ENCODE measurements around the gene ZBTB16.

The ZBTB16 gene

GRCh38 chr11:114176321-114176720, 116.8 kb downstream of the ZBTB16 start:
- no peak for DNase-seq (ENCODE audit: low read depth in 1 of 2, low spot score in 1 of 2)
- TF ChIP-seq, protein P1, sequence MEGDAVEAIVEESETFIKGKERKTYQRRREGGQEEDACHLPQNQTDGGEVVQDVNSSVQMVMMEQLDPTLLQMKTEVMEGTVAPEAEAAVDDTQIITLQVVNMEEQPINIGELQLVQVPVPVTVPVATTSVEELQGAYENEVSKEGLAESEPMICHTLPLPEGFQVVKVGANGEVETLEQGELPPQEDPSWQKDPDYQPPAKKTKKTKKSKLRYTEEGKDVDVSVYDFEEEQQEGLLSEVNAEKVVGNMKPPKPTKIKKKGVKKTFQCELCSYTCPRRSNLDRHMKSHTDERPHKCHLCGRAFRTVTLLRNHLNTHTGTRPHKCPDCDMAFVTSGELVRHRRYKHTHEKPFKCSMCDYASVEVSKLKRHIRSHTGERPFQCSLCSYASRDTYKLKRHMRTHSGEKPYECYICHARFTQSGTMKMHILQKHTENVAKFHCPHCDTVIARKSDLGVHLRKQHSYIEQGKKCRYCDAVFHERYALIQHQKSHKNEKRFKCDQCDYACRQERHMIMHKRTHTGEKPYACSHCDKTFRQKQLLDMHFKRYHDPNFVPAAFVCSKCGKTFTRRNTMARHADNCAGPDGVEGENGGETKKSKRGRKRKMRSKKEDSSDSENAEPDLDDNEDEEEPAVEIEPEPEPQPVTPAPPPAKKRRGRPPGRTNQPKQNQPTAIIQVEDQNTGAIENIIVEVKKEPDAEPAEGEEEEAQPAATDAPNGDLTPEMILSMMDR (IDR thresholded peaks at IDR 0.05; ENCODE audit: insufficient read depth, low read length): no peak
- TF ChIP-seq POLR2AphosphoS5 (IDR thresholded peaks at IDR 0.05; ENCODE audit: low read depth) (no peak), SPI1 (IDR thresholded peaks at IDR 0.05; ENCODE audit: borderline replicate concordance, low read depth) (no peak)
- no peak overlapping the region for H3K27ac ChIP-seq (replicated peaks)
- H3K4me3 ChIP-seq (replicated peaks; ENCODE audit: insufficient read depth, low read length): no peak overlapping the region
- H3K27me3 ChIP-seq (ENCODE audit: insufficient read depth, poor library complexity, severe bottlenecking): no peaks in the 10 kb centered on the region

DNA sequence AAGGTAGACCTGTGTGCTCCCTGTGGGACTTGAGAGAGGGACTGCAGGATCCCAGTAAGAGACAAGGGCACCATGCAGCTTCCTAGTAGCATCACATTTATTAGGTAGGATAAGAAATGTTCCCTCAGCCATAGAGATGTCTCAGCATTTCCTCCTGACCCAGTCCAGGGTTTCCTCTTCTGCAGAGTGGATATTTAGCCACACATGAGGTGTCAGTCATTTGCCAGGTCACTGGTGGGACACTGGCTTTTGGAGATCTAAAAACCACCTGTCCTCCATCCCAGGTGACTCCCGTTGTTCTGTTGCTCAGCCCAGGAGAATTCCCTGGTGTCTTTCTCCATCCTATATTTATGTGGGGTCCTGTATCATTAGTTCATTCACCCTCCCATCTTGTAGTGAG, 119.1 kb downstream of the ZBTB16 start:
- Histone ChIP-seq H3K27me3 (ENCODE audit: insufficient read depth, poor library complexity, severe bottlenecking) (no peaks in the 10 kb centered on the region), H3K27ac (replicated peaks) (no peak overlapping the region), H3K4me3 (replicated peaks; ENCODE audit: insufficient read depth, low read length) (no peak overlapping the region)
- no peak for TF ChIP-seq GABPA (IDR thresholded peaks at IDR 0.05; ENCODE audit: low read depth)
- no peak for DNase-seq (ENCODE audit: low read depth in 1 of 2, low spot score in 1 of 2)

- TF ChIP-seq SPI1 (IDR thresholded peaks at IDR 0.05; ENCODE audit: borderline replicate concordance, low read depth): no peak
- TF ChIP-seq, protein P2, sequence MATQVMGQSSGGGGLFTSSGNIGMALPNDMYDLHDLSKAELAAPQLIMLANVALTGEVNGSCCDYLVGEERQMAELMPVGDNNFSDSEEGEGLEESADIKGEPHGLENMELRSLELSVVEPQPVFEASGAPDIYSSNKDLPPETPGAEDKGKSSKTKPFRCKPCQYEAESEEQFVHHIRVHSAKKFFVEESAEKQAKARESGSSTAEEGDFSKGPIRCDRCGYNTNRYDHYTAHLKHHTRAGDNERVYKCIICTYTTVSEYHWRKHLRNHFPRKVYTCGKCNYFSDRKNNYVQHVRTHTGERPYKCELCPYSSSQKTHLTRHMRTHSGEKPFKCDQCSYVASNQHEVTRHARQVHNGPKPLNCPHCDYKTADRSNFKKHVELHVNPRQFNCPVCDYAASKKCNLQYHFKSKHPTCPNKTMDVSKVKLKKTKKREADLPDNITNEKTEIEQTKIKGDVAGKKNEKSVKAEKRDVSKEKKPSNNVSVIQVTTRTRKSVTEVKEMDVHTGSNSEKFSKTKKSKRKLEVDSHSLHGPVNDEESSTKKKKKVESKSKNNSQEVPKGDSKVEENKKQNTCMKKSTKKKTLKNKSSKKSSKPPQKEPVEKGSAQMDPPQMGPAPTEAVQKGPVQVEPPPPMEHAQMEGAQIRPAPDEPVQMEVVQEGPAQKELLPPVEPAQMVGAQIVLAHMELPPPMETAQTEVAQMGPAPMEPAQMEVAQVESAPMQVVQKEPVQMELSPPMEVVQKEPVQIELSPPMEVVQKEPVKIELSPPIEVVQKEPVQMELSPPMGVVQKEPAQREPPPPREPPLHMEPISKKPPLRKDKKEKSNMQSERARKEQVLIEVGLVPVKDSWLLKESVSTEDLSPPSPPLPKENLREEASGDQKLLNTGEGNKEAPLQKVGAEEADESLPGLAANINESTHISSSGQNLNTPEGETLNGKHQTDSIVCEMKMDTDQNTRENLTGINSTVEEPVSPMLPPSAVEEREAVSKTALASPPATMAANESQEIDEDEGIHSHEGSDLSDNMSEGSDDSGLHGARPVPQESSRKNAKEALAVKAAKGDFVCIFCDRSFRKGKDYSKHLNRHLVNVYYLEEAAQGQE (IDR thresholded peaks at IDR 0.05; ENCODE audit: insufficient replicate concordance, low read depth): no peak
- no peak for TF ChIP-seq GABPA (IDR thresholded peaks at IDR 0.05; ENCODE audit: low read depth)
- TF ChIP-seq, protein P1 (IDR thresholded peaks at IDR 0.05; ENCODE audit: insufficient read depth, low read length): no peak
- TF ChIP-seq POLR2AphosphoS5 (IDR thresholded peaks at IDR 0.05; ENCODE audit: low read depth): no peak
- Histone ChIP-seq H3K27me3 (ENCODE audit: insufficient read depth, poor library complexity, severe bottlenecking) (no peaks in the 10 kb centered on the region), H3K4me3 (replicated peaks; ENCODE audit: insufficient read depth, low read length) (no peak overlapping the region), H3K27ac (replicated peaks) (no peak overlapping the region)
- no peak for DNase-seq (ENCODE audit: low read depth in 1 of 2, low spot score in 1 of 2)
Measured at GRCh38 chr11:114179234-114179941, 119.9 kb downstream of the ZBTB16 start.

GRCh38 chr11:114180301-114181055, 121.0 kb downstream of the ZBTB16 start:
- TF ChIP-seq POLR2AphosphoS5 (IDR thresholded peaks at IDR 0.05; ENCODE audit: low read depth): no peak
- TF ChIP-seq, protein P1 (IDR thresholded peaks at IDR 0.05; ENCODE audit: insufficient read depth, low read length): peak; percentile 6
- TF ChIP-seq, protein P2 (IDR thresholded peaks at IDR 0.05; ENCODE audit: insufficient replicate concordance, low read depth): no peak
- no peak for TF ChIP-seq GABPA (IDR thresholded peaks at IDR 0.05; ENCODE audit: low read depth)
- TF ChIP-seq SPI1 (IDR thresholded peaks at IDR 0.05; ENCODE audit: borderline replicate concordance, low read depth): no peak
- H3K4me3 ChIP-seq (replicated peaks; ENCODE audit: insufficient read depth, low read length): no peak overlapping the region
- no peak overlapping the region for H3K27ac ChIP-seq (replicated peaks)
- DNase-seq (ENCODE audit: low read depth in 1 of 2, low spot score in 1 of 2): no peak
- no peaks in the 10 kb centered on the region for H3K27me3 ChIP-seq (ENCODE audit: insufficient read depth, poor library complexity, severe bottlenecking)

Measured in HL-60 (cell line).